GM19395 (cell line): ENCODE data around the gene SLFN12.
A peak's percentile ranks its signal among the peaks of the same experiment; 100 is the strongest.
"Not testable (repeated sequence)": the region's sequence is repeated elsewhere in the genome, so short reads cannot be mapped to it uniquely, and the experiment has no call there.

Experiments
- ATAC-seq: cut with Tn5 transposase; IDR thresholded peaks from one replicate; pipeline ENCODE4 v1.9.1; 2021; ENCODE audit warnings: mild to moderate bottlenecking, moderate library complexity; ENCODE audit not compliant: unreplicated experiment

The SLFN12 gene

DNA sequence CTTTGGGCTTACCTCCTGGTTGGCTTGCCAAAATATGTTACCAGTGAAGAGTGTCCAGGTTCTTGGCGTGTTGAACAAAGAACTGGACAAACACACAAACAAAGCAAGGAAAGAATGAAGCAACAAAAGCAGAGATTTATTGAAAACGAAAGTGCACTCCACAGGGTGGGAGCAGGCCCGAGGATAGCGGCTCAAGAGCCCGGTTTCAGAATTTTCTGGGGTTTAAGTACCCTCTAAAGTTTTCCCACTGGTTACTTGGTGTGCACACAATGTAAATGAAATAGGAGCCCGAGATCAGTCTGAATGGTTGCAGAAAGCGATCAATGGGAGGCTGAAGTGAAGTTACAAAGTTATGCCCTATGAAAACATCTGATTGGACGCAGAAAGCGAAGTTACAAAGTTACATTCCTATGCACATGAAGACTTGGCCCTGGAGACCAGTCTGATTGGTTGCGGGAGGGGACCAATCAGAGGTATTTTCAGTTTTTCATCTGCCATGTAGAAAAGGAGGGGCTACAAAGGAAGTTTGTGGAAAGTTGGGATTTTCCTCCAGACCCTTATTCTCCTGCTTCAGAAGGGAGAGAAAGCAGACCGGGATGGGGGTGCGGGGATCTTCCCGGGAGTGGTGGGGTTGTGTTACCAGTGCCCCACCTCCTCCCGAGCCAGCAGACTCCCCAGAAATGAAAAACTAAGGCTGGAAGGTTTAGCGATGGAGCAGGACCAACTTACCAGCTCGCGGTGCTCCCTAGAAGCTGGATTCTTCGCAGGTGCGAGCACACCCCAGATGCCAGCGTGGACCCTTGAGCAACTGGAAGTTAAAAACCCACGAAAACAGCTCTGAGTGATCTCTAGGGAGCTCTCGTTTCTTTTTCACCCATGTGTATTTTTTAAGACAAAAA lies at the start of gene SLFN12:
Gene SLFN12 (minus strand): TSS at position 325 of the 899 bp plus-strand sequence. CDS start 9,472 bp downstream, outside the sequence.
- peak; percentile 83 for ATAC-seq

DNA sequence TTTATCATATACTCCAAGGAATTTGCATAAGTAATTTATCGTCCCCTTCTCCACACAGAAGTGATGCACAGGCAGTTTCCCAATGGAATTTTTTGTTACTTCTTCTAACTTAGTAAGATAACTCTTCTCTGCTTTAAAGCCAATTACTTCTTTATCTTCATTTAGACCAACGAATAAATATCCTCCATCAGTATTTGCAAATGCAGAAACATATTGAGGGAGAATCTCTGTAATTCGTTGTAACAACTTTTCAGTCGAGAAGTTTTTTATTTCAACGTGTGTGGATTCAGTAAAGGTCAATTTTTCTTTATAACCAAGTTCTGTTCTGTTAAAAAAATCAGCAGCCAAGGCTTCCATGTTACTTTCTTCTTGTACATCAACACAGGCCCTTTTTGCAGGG lies 47.0 kb upstream of the SLFN12 start:
- no peak for ATAC-seq

DNA sequence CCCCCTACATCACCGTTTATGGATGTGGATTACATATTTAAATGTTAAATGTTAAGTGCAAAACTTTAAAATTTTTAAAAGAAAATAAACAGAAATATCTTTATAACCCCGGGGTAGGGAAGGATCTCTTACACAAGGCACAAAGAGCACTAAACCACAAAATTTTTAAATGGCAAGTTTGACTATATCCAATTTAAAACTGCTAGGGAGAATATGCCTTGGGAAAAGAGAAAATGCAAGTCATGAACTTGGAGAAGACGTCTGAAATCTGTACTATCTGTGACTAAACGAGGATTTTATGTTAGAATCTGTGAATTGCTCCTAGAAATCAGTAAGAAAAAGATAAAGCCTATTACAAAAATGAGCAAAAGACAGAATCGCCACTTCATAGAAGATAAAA lies 44.9 kb upstream of the SLFN12 start:
- ATAC-seq: no peak

DNA sequence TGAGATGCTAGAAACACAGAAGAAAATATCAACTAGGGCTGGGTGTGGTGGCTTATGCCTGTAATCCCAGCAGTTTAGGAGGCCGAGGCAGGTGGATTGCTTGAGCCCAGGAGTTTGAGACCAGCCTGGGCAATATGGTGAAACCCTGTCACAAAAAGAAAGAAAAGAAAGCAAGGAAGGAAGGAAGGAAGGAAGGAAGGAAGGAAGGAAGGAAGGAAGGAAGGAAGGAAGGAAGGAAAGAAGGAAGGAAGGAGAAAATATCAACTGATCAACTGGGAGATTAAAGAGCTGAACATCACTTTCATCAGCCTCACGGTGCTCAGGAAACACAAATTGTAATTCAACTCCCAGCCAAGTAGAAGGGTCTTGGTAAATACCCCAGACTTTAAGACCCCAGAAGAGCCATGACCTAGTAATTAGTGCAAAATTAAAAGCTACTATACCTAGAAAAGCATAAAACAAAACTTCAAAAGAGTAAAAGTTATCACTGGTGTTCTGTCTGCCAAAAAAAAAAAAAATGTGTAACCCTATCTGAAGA lies 44.1 kb upstream of the SLFN12 start:
- ATAC-seq: no peak

DNA sequence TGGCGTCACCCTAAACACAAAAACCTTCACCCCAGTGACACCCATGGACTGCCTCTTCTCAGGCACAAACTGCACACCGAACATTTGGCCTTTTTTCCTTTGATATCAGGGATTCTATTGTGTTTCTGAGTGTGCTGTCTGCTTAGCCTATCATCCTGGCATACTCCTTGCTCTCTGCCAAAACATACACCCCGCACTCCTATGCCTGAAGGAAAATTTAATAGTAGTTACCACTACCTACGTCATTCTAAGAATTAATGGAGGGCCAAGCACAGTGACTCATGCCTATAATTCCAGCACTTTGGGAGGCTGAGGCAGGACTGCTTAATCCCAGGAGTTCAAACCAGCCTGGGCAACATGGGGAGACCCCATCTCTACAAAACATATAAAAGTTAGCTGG lies 36.2 kb upstream of the SLFN12 start:
- ATAC-seq: no peak

DNA sequence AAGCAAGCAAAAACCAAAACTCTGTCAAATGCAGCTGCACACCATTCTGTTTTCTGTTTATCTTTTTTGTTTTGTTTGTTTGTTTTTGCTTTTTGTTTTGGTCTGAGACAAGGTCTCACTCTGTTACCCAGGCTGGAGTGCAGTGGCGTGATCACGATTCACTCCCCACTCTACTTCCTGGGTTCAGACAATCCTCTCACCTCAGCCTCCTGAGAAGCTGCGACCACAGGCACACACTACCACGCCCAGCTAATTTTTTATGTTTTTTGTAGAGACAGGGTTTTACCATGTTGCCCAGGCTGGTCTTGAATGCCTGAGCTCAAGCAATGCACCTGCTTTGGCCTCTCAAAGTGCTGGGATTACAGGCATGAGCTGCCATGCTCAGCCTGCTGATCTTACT lies 35.5 kb upstream of the SLFN12 start:
- no peak for ATAC-seq

DNA sequence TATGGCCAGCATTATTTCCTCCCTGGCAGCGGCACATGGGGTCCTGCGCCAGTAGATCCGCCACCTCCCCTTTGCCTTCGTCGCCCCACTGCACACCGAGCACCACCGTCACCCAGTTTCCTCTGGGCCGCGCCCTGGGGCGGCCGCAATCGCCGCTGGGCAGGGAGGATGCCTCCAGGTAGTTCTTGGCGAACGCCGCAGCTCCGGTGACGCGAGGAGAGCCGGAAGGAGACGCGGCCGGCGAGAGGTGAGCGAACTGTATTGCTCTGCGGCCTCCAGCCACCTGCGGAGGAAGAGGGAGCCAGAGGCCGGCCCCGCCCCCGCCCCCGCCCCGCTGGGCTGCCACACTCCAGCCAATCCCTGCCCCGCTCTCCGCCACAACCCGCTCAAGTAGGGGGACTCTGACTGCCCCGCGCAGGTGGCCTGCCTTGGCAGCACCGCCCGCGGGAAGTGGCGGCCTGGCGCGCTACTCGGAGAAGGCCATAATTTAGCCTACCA lies 28.1 kb upstream of the SLFN12 start:
- peak; percentile 85 for ATAC-seq

DNA sequence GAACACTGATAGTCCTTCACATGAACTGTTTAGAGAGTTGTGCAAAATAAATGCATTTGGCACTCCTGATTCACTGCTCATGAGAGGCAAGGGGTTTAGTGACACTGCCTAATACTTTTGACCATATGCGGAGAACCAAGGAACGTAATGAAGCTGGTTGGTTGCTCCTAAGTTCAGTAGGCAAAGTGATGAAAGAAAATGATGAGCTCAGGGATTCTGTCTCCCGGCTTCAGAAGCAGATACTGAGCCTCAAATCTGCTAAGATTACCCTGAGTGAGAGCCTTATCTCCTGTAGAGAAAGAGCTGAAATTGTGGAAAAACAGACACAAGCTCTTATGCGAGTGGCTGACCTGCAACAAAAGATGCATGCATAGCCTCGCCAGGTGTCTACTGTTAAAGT lies 21.7 kb upstream of the SLFN12 start:
- not testable (repeated sequence) for ATAC-seq

DNA sequence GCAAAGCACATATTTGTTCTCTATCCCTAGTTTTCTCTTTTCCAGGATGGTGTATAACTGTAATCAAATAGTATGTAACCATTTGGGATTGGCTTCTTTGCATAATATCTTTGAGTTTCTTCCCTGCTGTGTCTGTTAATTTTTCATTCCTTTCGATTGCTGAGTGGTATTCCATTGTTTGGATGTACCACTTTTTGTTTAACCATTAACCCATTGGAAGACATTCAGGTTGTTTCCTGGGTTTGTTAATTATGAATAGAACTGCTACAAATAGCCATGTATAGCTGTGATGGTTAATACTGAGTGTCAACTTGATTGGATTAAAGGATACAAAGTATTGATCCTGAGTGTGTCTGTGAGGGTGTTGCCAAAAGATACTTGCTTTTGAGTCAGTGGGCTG lies 20.9 kb upstream of the SLFN12 start:
- no peak for ATAC-seq

DNA sequence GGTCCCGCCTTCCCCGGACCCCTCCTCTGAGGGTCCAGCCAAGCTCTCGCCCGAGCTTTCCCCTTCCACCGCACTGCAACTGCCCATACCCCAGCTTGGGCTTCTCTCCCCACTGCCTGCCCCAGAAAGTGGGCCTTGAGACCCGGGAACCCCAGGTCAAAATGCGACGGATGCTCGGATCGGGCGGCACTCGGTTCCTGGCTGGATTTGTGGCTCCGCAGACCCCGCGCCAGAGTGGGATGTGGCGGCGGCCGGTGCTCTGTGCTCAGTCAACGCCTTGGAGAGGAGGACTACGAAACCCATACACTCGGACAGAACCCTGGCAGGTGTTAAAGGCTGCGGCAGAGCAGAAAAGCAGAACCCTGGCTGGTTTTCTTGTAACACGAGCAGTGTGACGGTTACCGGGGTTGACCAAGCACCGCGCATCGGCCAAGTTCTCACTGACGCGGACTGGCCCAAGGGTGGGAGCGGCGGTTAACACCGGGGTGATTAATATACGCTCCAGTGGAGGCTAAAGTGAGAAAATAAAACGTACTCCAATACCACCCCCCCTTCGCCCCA lies 17.2 kb upstream of the SLFN12 start:
- no peak for ATAC-seq

DNA sequence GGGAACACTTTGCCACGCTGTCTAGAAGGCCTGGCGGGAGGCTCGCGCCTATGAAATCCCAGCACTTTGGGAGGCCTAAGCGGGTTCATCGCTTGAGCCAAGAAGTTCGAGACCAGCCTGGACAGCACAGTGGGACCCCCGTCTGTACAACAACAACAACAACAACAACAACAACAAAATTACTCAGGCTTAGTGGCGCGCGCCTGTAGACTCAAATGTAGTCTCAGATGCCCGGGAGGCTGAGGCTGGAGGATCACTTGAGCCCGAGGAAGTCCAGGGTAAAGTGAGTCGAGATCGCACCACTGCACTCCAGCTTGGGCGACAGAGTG lies 16.6 kb upstream of the SLFN12 start:
- peak; percentile 12 for ATAC-seq

DNA sequence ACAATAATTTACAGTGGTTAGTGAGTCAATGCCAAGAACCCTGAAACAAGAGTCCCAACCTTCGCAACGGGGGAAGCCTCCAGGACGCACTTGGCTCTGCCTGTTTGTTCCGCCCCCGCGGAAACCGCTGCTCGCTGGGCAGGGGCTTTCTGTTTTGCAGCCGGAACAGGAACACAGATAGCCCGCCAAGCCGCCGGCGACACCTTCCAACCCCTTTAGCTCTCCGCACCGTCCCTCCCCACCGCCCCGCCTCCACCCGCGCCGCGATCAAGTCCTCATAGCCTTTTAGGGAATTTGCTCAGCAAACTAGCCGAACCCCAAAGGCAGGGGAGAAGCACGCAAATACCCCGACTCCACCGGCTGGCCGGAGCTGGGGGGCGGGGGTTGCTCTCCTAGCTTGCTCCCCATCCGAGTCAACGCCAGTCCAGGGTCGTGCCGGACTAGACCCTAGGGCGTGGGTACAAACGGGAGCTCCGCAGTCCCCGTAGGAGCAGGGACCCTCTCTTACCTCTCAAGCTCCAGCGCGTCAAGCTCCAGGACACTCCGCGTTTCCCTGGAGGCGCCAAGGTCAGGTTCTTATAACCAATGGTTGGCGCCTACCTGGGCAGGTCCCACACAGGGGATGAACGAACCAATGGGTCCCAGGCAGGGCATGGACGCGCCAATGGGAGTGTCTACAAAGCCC lies 16.1 kb upstream of the SLFN12 start, which contains the start of gene SLFN13:
Gene SLFN13 (minus strand): TSS at position 553 of the 685 bp plus-strand sequence. CDS start 3,086 bp downstream, outside the sequence.
- peak; percentile 72 for ATAC-seq

DNA sequence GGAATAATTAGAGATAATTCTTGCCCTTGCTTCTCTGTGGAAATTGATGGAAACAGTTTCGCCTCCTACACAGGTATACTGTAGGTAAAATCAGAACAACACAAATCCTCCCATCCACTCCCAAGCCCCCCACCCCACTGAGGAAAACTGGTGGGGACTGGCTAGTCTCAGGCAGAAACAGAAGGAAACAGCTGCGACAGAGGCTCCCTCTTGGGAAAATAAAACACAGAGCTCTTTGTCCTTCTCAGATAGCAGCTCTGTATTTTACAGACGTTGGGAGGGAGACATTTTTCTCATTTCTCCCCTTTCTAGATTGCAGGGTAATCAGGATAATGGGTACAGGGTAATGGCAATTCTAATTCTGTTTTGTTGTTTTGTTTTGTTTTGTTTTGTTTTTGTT lies 15.2 kb upstream of the SLFN12 start:
- ATAC-seq: no peak

DNA sequence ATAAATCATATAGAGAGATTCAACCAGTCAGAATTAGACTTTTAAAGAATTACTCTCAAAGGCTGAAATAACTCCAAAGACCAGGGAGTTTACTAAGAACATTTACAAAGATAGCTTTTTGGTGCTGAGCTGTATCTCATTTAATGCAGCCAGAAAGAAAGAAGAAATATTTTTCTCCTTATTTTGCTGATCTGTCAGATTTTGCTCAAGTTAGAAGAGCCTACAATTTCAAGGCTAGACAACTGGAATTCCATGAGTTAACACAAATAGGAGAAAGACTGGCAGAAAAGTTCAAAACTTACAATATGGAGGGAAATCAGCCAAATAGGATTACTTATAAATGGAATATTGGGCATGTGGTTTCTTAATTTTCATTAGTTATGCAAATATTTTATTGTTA lies 6.1 kb upstream of the SLFN12 start:
- no peak for ATAC-seq

DNA sequence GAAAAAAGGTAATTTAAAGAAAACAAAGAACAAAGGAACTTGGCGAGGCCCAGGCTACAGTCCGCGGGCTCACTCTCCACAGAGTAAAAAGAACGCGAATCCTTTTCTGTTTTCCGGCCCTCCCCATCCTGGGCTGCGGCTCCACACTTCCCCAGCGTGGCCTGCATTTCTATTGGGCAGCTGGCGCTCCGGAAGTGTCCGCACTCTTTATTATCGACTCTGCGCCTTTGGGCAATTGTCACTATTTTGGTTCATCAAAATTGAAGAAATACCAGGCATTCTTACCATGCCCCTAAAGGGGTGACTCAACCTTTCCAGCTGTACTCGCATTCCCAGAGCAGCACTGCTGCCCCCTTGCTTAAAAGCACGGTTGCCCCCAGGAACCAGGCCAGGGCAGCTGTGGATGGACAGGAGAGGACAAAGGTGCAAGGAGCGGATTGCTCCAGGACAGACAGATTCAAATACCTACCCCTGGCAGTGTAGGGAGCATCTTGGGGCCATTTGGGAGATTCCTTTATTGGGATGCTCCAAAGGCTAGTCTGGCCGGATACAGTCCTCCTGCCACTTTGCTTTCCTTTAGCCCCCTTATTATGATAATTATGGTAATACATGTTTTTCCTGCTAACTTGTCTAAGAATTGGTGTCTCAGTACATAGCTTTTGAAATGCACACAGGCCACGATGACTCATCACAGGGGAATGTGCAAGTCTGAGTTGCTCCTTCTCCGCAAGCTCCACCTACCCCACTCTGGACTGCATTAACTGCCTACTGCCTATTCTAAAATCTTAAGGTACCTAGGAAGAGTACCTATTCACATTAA lies 985 bp upstream of the SLFN12 start:
- ATAC-seq: no peak

DNA sequence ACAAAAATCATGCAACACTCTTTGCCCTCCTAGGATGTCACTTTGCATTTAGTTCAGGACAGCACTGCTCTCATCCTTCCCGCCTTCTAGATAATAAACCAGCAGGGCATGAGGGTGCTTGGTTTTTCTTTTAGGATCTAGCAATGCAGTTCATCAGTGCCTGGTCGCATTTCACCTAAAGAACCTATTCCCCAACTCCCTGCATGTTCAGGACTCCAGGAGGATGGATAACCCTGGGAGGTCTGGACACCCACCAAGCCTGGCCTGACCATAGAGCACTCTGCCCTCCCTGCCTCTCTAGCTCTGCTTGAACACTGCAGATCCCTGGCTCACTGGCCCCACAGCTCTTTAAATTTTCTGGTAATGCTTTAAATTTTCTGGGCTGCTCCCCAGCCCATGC lies 2.6 kb downstream of the SLFN12 start:
- ATAC-seq: no peak

DNA sequence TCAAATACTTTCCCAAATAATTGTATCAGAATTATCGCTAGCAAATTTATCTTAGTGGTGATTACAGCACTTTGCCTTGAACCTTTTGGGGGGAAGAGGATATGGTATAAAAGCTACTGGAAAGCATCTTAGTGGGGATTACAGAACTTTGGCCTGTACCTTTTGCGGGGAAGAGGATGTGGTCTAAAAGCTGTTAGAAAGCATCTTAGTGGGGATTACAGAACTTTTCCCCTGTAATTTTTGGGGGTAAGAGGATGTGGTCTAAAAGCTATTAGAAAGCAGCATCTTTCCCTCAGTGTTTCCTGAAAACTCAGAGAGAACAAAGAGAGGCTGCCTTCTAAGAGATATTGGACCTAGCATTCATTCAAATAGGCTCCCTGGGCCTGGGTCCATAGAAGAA lies 4.1 kb downstream of the SLFN12 start:
- ATAC-seq: no peak

DNA sequence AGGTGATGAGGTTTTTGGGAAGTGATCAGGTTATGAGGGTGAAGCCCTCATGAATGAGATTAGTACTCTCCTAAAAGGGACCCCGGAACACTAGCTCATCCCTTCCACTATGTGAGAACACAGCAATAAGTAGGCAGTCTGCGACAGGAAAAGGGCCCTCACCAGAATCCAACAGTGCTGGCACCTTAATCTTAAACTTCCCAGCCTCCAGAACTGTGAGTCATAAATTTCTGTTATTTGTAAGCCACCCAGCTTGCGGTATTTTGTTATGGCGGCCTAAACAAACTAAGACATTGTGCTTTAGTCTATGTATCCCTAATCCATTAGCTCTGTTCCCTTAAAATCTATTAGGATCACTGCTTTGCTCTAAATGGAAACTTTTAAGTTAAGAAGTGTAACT lies 8.5 kb downstream of the SLFN12 start:
- ATAC-seq: no peak

DNA sequence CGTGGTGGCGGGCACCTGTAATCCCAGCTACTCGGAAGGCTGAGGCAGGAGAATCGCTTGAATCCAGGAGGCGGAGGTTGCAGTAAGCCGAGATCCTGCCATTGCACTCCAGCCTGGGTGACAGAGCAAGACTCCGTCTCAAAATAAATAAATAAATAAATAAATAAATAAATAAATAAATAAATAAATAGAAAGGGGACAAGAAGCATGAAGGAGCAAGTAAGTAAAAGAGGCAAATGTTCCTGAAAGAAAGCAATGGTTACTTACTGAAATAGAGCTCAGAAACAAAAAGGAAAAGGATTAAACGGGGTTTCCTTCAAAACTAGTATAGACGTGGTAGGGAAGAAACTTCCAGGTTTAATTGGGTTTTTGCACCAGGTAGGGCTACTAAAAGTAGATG lies 11.2 kb downstream of the SLFN12 start:
- ATAC-seq: not testable (repeated sequence)

DNA sequence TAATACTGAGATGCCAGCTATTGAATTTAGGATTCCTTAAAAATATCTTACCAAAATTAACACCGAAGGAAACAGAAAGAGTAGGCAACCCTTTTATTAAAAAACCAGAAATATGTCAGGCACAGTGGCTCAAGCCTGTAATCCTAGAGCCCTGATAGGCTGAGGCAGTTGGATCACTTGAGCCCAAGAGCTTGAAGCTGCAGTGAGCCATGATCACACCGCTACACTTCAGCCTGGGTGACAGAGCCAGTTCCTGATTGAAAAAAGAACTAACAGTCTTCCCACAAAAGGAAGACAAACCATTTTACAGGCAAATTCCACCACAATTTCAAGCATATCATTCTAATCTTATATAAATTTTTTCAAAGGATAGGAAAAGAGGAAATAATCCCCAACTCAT lies 15.6 kb downstream of the SLFN12 start:
- ATAC-seq: no peak

DNA sequence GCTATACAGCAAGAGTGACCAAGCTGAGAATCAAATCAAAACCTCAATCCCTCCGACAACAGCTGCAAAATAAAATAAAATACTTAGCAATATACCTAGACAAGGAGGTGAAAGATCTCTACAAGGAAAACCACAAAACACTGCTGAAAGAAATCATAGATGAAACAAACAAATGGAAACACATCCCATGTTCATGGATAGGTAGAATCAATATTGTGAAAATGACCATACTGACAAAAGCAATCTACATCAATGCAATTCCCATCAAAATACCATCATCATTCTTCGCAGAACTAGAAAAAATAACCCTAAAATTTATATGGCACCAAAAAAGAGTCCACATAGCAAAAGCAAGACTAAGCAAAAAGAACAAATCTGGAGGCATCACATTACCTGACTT lies 17.6 kb downstream of the SLFN12 start:
- not testable (repeated sequence) for ATAC-seq
